Islet precursor cell (in vitro differentiated cells): ENCODE results near the gene TBRG1.

Source experiments
- DNase-seq: peaks from one replicate; pipeline ENCODE4 v3.0.0-alpha.2; 2018

TBRG1 gene

DNA sequence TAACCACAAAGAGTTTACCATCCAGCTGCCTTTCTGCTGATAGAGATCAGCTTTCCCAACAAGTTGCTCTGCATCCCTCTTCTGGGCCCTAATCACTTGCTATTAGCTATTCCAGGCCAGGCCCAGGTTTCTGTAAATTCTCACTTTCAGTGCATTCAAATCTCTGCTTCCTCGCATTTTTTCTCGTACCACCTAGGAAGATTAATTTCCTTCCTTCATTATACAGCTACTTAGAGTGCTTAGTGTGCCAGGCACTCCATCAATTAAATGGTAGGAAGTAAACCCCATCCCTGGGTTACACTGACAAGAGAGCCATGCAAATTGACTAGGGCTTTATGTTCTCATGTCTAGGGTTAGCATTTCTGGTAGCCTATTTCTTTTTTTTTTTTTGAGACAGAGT, 41.2 kb downstream of the TBRG1 start:
- no peak for DNase-seq

DNA sequence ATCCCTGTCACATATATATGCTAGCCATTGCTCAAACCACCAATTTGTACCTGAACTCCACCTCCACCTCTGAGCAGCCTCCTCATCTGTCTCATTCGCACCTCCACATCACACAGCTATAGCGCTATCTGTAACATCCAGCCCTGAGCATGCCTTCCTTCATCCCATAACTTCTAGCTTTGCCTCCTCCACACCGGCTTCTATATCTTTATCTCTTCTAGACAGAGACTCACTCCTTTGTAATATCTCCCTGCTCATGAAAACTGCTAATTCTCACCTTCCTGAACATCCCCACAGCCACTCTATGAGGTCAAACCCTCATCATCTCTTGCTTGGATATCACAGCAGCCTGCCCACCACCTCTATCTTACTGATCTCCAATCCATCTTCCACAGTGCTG, 44.9 kb downstream of the TBRG1 start:
- no peak for DNase-seq

- peak; percentile 56 for DNase-seq
Observed at GRCh38 chr11:124669193-124669592, 46.5 kb downstream of the TBRG1 start.

GRCh38 chr11:124670732-124671131, 48.1 kb downstream of the TBRG1 start:
- no peak for DNase-seq

GRCh38 chr11:124672536-124673215, 50.0 kb downstream of the TBRG1 start:
- no peak for DNase-seq

GRCh38 chr11:124673333-124674167, 50.9 kb downstream of the TBRG1 start, which contains the start of the genes SIAE and SPA17:
Gene SIAE (minus strand): TSS chr11:124673739. CDS start chr11:124673708, 31 bp downstream.
Gene SPA17 (plus strand): TSS chr11:124673904. CDS start chr11:124675265, 1,361 bp downstream.
- DNase-seq, result peak; percentile 98

- DNase-seq, result no peak
Observed at GRCh38 chr11:124674168-124674517, 51.5 kb downstream of the TBRG1 start.

DNA sequence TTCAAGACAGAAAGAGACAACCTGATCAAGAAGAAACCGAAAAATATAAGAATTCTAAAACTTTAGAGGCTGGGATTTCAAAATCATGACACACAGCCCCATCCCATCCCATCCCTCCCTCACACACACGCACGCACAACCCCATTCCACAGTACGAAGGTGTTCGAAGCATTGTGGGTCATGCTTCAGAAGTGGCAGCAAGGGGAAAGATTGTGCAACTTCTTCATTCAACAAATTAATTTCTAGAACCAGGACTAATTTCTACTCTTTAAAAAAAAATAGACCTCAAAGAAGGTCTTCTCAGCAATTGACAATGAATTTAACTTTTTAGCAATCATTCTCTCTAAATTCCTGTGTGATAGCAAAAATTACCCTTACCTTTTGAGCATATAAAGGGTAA, 51.9 kb downstream of the TBRG1 start:
- DNase-seq, result no peak

GRCh38 chr11:124676386-124676785, 53.7 kb downstream of the TBRG1 start:
- DNase-seq, result no peak

DNA sequence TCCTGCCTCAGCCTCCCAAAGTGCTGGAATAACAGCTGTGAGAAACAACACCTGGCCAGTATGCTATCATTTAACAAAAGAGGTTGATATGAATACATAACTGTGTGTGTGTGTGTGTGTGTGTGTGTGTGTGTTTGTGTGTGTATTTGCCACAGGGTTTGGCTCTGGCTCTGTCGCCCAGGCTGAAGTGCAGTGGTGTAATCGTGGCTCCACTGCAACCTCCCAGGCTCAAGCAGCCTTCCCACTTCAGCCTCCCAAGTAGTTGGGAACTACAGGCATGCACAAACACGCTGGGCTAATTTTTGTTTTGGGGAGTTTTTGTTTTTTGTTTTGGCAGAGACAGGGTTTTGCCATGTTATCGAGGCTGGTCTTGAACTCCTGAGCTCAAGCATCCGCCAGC, 55.8 kb downstream of the TBRG1 start:
- no peak for DNase-seq

GRCh38 chr11:124681421-124681820, 58.8 kb downstream of the TBRG1 start:
- no peak for DNase-seq

- no peak for DNase-seq
Observed at GRCh38 chr11:124682443-124682842, 59.8 kb downstream of the TBRG1 start.
